ENCODE results near the gene SEMA3A. TPM values are rescaled to one million over a fixed set of nuclear protein-coding genes. Genes with fewer than 3 reads are reported as not detected.

Gene SEMA3A
- total and polyA plus RNA-seq, 2 experiments from 2014 or later, result 19.8 to 46.4 TPM

DNA sequence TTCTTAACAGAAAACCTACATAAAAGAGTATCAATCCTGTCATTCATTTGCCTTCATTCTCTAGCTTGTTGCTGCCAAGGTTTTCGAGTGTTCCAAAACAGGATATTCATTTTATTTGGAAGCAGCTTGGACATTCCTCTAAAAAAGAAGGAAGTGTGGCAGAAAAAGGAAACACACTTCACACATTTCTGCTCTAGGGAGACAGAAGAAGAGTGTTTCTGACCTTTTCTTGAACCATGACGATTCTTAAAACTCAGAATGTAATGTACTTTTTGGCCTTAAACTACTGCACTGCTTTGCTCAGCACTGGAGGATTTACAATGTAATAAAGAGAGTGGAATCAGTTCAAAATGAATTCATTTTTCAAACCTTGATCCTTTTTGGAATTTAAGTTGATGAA lies 81.3 kb downstream of the SEMA3A start:
- H3F3A ChIP-seq (replicated peaks; ENCODE audit: low read depth), result no peaks in the 10 kb centered on the region
- peaks cover 73% of the 10 kb centered on the region for H3K4me1 Mint-ChIP-seq
- peaks cover 22% of the 10 kb centered on the region for H3K79me2 ChIP-seq (replicated peaks; ENCODE audit: insufficient read depth)
- H3K4me3 Mint-ChIP-seq, result no peak overlapping the region
- peaks cover 8% of the 10 kb centered on the region; the same call in 2 of the 3 replicates for H3K36me3 Mint-ChIP-seq (ENCODE audit: low read depth)
- ATAC-seq (no peak), DNase-seq (ENCODE audit: low spot score) (no peak)
- peak overlapping the region; percentile 92 for H3K27ac Mint-ChIP-seq
- peak overlapping the region; percentile 78 for H3K27ac ChIP-seq (ENCODE audit: low read depth)
- H3K9me2 ChIP-seq (ENCODE audit: insufficient read depth), result no peaks in the 10 kb centered on the region
- no peak overlapping the region for H3K4me3 ChIP-seq
- TF ChIP-seq EZH2 (IDR thresholded peaks at IDR 0.05; ENCODE audit: low read depth, unreplicated experiment) (no peak), ZNF331 (CRISPR knock-in tag; IDR thresholded peaks at IDR 0.05; ENCODE audit: low read depth) (no peak), NANOG (IDR thresholded peaks at IDR 0.05; ENCODE audit: borderline replicate concordance) (no peak), CREB1 (CRISPR knock-in tag; IDR thresholded peaks at IDR 0.05; ENCODE audit: low read depth) (no peak), EZH2phosphoT487 (IDR thresholded peaks at IDR 0.05; ENCODE audit: unreplicated experiment) (no peak), STAT1 (IDR thresholded peaks at IDR 0.05; ENCODE audit: unreplicated experiment) (no peak), ZNF114 (CRISPR knock-in tag; IDR thresholded peaks at IDR 0.05) (no peak), JUNB (IDR thresholded peaks at IDR 0.05; ENCODE audit: unreplicated experiment) (no peak), POLR2AphosphoS5 (IDR thresholded peaks at IDR 0.05; ENCODE audit: low read depth) (no peak)
- TF ChIP-seq, protein P1, sequence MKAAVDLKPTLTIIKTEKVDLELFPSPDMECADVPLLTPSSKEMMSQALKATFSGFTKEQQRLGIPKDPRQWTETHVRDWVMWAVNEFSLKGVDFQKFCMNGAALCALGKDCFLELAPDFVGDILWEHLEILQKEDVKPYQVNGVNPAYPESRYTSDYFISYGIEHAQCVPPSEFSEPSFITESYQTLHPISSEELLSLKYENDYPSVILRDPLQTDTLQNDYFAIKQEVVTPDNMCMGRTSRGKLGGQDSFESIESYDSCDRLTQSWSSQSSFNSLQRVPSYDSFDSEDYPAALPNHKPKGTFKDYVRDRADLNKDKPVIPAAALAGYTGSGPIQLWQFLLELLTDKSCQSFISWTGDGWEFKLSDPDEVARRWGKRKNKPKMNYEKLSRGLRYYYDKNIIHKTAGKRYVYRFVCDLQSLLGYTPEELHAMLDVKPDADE (IDR thresholded peaks at IDR 0.05), result no peak
- TF ChIP-seq, protein P2, sequence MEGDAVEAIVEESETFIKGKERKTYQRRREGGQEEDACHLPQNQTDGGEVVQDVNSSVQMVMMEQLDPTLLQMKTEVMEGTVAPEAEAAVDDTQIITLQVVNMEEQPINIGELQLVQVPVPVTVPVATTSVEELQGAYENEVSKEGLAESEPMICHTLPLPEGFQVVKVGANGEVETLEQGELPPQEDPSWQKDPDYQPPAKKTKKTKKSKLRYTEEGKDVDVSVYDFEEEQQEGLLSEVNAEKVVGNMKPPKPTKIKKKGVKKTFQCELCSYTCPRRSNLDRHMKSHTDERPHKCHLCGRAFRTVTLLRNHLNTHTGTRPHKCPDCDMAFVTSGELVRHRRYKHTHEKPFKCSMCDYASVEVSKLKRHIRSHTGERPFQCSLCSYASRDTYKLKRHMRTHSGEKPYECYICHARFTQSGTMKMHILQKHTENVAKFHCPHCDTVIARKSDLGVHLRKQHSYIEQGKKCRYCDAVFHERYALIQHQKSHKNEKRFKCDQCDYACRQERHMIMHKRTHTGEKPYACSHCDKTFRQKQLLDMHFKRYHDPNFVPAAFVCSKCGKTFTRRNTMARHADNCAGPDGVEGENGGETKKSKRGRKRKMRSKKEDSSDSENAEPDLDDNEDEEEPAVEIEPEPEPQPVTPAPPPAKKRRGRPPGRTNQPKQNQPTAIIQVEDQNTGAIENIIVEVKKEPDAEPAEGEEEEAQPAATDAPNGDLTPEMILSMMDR (conservative IDR thresholded peaks at IDR 0.05; ENCODE audit: low read depth in 2 of 2), result no peak
- TF ChIP-seq, protein P3, sequence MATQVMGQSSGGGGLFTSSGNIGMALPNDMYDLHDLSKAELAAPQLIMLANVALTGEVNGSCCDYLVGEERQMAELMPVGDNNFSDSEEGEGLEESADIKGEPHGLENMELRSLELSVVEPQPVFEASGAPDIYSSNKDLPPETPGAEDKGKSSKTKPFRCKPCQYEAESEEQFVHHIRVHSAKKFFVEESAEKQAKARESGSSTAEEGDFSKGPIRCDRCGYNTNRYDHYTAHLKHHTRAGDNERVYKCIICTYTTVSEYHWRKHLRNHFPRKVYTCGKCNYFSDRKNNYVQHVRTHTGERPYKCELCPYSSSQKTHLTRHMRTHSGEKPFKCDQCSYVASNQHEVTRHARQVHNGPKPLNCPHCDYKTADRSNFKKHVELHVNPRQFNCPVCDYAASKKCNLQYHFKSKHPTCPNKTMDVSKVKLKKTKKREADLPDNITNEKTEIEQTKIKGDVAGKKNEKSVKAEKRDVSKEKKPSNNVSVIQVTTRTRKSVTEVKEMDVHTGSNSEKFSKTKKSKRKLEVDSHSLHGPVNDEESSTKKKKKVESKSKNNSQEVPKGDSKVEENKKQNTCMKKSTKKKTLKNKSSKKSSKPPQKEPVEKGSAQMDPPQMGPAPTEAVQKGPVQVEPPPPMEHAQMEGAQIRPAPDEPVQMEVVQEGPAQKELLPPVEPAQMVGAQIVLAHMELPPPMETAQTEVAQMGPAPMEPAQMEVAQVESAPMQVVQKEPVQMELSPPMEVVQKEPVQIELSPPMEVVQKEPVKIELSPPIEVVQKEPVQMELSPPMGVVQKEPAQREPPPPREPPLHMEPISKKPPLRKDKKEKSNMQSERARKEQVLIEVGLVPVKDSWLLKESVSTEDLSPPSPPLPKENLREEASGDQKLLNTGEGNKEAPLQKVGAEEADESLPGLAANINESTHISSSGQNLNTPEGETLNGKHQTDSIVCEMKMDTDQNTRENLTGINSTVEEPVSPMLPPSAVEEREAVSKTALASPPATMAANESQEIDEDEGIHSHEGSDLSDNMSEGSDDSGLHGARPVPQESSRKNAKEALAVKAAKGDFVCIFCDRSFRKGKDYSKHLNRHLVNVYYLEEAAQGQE (IDR thresholded peaks at IDR 0.05; ENCODE audit: unreplicated experiment), result no peak
- TF ChIP-seq, protein P4, sequence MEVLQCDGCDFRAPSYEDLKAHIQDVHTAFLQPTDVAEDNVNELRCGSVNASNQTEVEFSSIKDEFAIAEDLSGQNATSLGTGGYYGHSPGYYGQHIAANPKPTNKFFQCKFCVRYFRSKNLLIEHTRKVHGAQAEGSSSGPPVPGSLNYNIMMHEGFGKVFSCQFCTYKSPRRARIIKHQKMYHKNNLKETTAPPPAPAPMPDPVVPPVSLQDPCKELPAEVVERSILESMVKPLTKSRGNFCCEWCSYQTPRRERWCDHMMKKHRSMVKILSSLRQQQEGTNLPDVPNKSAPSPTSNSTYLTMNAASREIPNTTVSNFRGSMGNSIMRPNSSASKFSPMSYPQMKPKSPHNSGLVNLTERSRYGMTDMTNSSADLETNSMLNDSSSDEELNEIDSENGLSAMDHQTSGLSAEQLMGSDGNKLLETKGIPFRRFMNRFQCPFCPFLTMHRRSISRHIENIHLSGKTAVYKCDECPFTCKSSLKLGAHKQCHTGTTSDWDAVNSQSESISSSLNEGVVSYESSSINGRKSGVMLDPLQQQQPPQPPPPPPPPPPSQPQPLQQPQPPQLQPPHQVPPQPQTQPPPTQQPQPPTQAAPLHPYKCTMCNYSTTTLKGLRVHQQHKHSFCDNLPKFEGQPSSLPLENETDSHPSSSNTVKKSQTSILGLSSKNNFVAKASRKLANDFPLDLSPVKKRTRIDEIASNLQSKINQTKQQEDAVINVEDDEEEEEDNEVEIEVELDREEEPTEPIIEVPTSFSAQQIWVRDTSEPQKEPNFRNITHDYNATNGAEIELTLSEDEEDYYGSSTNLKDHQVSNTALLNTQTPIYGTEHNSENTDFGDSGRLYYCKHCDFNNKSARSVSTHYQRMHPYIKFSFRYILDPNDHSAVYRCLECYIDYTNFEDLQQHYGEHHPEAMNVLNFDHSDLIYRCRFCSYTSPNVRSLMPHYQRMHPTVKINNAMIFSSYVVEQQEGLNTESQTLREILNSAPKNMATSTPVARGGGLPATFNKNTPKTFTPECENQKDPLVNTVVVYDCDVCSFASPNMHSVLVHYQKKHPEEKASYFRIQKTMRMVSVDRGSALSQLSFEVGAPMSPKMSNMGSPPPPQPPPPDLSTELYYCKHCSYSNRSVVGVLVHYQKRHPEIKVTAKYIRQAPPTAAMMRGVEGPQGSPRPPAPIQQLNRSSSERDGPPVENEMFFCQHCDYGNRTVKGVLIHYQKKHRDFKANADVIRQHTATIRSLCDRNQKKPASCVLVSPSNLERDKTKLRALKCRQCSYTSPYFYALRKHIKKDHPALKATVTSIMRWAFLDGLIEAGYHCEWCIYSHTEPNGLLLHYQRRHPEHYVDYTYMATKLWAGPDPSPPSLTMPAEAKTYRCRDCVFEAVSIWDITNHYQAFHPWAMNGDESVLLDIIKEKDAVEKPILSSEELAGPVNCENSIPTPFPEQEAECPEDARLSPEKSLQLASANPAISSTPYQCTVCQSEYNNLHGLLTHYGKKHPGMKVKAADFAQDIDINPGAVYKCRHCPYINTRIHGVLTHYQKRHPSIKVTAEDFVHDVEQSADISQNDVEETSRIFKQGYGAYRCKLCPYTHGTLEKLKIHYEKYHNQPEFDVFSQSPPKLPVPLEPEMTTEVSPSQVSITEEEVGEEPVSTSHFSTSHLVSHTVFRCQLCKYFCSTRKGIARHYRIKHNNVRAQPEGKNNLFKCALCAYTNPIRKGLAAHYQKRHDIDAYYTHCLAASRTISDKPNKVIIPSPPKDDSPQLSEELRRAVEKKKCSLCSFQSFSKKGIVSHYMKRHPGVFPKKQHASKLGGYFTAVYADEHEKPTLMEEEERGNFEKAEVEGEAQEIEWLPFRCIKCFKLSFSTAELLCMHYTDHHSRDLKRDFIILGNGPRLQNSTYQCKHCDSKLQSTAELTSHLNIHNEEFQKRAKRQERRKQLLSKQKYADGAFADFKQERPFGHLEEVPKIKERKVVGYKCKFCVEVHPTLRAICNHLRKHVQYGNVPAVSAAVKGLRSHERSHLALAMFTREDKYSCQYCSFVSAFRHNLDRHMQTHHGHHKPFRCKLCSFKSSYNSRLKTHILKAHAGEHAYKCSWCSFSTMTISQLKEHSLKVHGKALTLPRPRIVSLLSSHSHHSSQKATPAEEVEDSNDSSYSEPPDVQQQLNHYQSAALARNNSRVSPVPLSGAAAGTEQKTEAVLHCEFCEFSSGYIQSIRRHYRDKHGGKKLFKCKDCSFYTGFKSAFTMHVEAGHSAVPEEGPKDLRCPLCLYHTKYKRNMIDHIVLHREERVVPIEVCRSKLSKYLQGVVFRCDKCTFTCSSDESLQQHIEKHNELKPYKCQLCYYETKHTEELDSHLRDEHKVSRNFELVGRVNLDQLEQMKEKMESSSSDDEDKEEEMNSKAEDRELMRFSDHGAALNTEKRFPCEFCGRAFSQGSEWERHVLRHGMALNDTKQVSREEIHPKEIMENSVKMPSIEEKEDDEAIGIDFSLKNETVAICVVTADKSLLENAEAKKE (CRISPR knock-in tag; IDR thresholded peaks at IDR 0.05), result no peak
- no peak overlapping the region for H3K4me2 ChIP-seq
- no peaks in the 10 kb centered on the region for H3K9me3 Mint-ChIP-seq
- no peaks in the 10 kb centered on the region for H4K20me1 ChIP-seq (replicated peaks; ENCODE audit: insufficient read depth)
- H3K27me3 Mint-ChIP-seq (ENCODE audit: insufficient read depth, low read depth, poor library complexity), result peaks cover under 1% of the 10 kb centered on the region
- no peaks in the 10 kb centered on the region for H3K27me3 ChIP-seq (ENCODE audit: insufficient read depth)
- H2AFZ ChIP-seq, result no peak overlapping the region
- no peaks in the 10 kb centered on the region for H3K36me3 ChIP-seq (ENCODE audit: insufficient read depth)
- H3K4me1 ChIP-seq (ENCODE audit: insufficient read depth), result peaks cover 57% of the 10 kb centered on the region
